Kidney (tissue), 14 donors: ENCODE measurements around the gene TMEM108. TPM values are rescaled to one million over a fixed set of nuclear protein-coding genes. Genes with fewer than 3 reads are reported as not detected.
A peak's percentile ranks its signal among the peaks of the same experiment; 100 is the strongest.

ENCODE experiments used
- DNase-seq, 5 donors: peaks; one replicate each; pipeline ENCODE4 v3.0.0-alpha.2; 2013 to 2020
- FAIRE-seq: peaks from 2 replicates; lab custom pipeline; 2012; peaks lifted over from hg19 to GRCh38; lab: Jason Lieb, UNC
- H3K27ac ChIP-seq, 2 donors: one replicate each; pipeline ENCODE4 v1.7.0; 2013; ENCODE audit warnings: low read depth in 2 of 2, low read length in 2 of 2, inconsistent platforms in 1 of 2
- H3K27me3 ChIP-seq: one replicate; pipeline ENCODE4 v1.7.1; 2013; ENCODE audit warnings: low read length, inconsistent platforms; ENCODE audit not compliant: control insufficient read depth, insufficient read depth
- H3K36me3 ChIP-seq, 3 donors: one replicate each; pipeline versions ENCODE4 v1.7.0 to v1.7.1; 2013; ENCODE audit warnings: low read length in 3 of 3, control low read depth in 1 of 3, inconsistent platforms in 1 of 3; ENCODE audit not compliant: insufficient read depth in 3 of 3, control insufficient read depth in 2 of 3
- H3K4me1 ChIP-seq, 3 donors: one replicate each; pipeline versions ENCODE4 v1.7.0 to v1.7.1; 2013; ENCODE audit warnings: low read length in 3 of 3, inconsistent platforms in 1 of 3, low read depth in 1 of 3; ENCODE audit not compliant: control insufficient read depth in 2 of 3, insufficient read depth in 2 of 3
- H3K4me3 ChIP-seq, 3 donors: one replicate each; pipeline versions ENCODE4 v1.7.0 to v1.8.1; 2013; ENCODE audit warnings: low read length in 3 of 3, control low read depth in 1 of 3, inconsistent platforms in 1 of 3
- H3K9ac ChIP-seq, 3 donors: one replicate each; pipeline versions ENCODE4 v1.7.0 to v1.7.1; 2013; ENCODE audit warnings: low read length in 3 of 3, control low read depth in 1 of 3, inconsistent platforms in 1 of 3
- H3K9me3 ChIP-seq, 3 donors: one replicate each; pipeline versions ENCODE4 v1.7.0 to v1.7.1; 2013; ENCODE audit warnings: low read length in 3 of 3, control low read depth in 1 of 3, inconsistent platforms in 1 of 3; ENCODE audit not compliant: control insufficient read depth in 2 of 3, insufficient read depth in 1 of 3
- intact Hi-C: fragments of 100-400 bp; cut with DNase I; formaldehyde crosslinking; loops from one replicate; pipeline ENCODE4 v1.11.1; 2022
- polyA plus RNA-seq: library from polyadenylated mRNA; stranded (reverse); fragments of 350-450 nt; fragmentation: Illumina TruSeq; extraction: RNeasy Lipid Tissue Mini Kit (QIAGEN cat#74804); gene quantifications from one replicate; pipeline ENCODE4 v1.2.3, GENCODE V29; 2014; ENCODE audit warnings: low read depth, low replicate concordance; ENCODE audit not compliant: insufficient read depth
- total RNA-seq: library from RNA; stranded (reverse); fragmentation: NEBNext Ultra II Directional; extraction: Animal tissue kit (Norgen Biotek cat#: 25700); gene quantifications from one replicate; pipeline ENCODE4 v1.2.1, GENCODE V29; 2021
- TF ChIP-seq, protein P1 (sequence below): IDR thresholded peaks from 3 replicates; pipeline ENCODE4 v1.5.1; 2012; ENCODE audit warnings: mild to moderate bottlenecking, moderate library complexity, borderline replicate concordance; ENCODE audit not compliant: insufficient read depth; ENCODE audit errors: extremely low read depth
- donor health status: control.
- donor health status: control.
- donor health status: control.
- donor health status: control.
- donor health status: control.
- donor health status: DM: yes; HTN: yes; CAD: no.
- donor health status: Normal renal cell carcinoma (clear cell type).

Gene TMEM108
- total and polyA plus RNA-seq, 2 donors from 2014 or later: 0.91 to 1.5 TPM

DNA sequence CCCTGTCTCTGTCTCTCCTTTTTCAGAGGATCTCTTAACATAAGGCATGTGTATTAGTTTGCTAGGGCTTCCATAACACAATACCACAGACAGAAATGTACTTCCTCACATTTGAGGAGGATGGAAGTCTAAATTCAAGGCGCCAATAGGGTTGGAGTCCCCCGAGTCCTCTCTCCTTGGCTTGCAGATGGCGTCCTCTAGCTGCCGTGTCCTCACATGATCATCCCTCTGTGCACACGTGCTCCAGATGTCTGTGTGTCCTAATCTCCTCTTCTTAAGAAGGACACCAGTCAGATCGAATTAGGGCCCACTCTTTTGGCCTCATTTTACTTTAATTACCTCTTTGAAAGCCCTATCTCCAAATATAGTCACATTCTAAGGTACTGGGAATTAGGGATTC, 338.6 kb downstream of the TMEM108 start:
- Histone ChIP-seq H3K9me3 (no peaks in the 10 kb centered on the region), H3K27ac (no peak overlapping the region), H3K27me3 (no peaks in the 10 kb centered on the region), H3K36me3 (no peaks in the 10 kb centered on the region), H3K9ac (no peak overlapping the region), H3K4me3 (no peak overlapping the region), H3K4me1 (no peaks in the 10 kb centered on the region)
- TF ChIP-seq, protein P1, sequence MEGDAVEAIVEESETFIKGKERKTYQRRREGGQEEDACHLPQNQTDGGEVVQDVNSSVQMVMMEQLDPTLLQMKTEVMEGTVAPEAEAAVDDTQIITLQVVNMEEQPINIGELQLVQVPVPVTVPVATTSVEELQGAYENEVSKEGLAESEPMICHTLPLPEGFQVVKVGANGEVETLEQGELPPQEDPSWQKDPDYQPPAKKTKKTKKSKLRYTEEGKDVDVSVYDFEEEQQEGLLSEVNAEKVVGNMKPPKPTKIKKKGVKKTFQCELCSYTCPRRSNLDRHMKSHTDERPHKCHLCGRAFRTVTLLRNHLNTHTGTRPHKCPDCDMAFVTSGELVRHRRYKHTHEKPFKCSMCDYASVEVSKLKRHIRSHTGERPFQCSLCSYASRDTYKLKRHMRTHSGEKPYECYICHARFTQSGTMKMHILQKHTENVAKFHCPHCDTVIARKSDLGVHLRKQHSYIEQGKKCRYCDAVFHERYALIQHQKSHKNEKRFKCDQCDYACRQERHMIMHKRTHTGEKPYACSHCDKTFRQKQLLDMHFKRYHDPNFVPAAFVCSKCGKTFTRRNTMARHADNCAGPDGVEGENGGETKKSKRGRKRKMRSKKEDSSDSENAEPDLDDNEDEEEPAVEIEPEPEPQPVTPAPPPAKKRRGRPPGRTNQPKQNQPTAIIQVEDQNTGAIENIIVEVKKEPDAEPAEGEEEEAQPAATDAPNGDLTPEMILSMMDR: no peak
- no peak for DNase-seq
- intact Hi-C loops: no loop called here
- no peak for FAIRE-seq

DNA sequence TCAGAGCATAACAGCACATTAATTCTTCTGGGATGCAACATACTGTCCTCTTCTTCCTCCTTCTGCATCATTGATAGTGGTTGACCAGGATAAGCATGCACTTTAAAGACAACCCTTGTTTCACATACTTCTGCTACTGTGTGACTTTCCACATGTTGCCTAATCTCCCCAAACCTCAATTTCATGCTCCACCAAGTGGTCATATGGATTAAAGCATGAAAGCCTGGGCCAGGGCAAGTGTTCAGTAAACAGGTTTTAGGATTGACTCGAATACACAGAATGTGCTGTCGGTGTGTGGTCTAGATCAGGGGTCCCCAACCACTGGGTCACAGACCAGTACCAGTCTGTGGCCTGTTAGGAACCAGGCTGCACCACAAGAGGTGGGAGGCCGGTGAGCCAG, 339.2 kb downstream of the TMEM108 start:
- intact Hi-C loops: no loop called here
- Histone ChIP-seq H3K36me3 (no peaks in the 10 kb centered on the region), H3K27me3 (no peaks in the 10 kb centered on the region), H3K4me1 (no peaks in the 10 kb centered on the region), H3K9me3 (no peaks in the 10 kb centered on the region), H3K9ac (no peak overlapping the region), H3K27ac (no peak overlapping the region), H3K4me3 (no peak overlapping the region)
- TF ChIP-seq, protein P1: peak; percentile 24
- FAIRE-seq (no peak), DNase-seq (peak in 3 of 5 donors; percentile 29 to 72 (median 41))

DNA sequence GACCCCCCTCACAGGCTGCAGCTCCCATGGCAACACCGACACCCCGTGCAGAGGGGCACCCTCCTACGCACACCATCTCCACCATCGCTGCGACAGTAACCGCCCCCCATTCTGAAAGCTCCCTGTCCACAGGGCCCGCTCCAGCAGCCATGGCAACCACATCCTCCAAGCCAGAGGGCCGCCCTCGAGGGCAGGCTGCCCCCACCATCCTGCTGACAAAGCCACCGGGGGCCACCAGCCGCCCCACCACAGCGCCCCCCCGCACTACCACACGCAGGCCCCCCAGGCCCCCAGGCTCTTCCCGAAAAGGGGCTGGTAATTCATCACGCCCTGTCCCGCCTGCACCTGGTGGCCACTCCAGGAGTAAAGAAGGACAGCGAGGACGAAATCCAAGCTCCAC, 341.7 kb downstream of the TMEM108 start:
- DNase-seq (no peak), FAIRE-seq (no peak)
- H3K36me3 ChIP-seq: no peaks in the 10 kb centered on the region
- H3K27ac ChIP-seq: no peak overlapping the region
- intact Hi-C loops: no loop called here
- no peaks in the 10 kb centered on the region for H3K27me3 ChIP-seq
- no peak overlapping the region for H3K9ac ChIP-seq
- TF ChIP-seq, protein P1: no peak
- no peaks in the 10 kb centered on the region for H3K4me1 ChIP-seq
- no peak overlapping the region for H3K4me3 ChIP-seq
- no peaks in the 10 kb centered on the region for H3K9me3 ChIP-seq
